Neural cell (in vitro differentiated cells): ENCODE data around the gene SERPINA1.

Experiments
- CTCF ChIP-seq: fragments of 450-650 bp; IDR thresholded peaks from 2 replicates; pipeline ENCODE4 v1.5.1; 2014; ENCODE audit warnings: antibody characterized with exemption, mild to moderate bottlenecking, moderate library complexity; ENCODE audit not compliant: poor library complexity, severe bottlenecking
- EP300 ChIP-seq: fragments of 450-650 bp; conservative IDR thresholded peaks from 2 replicates; pipeline ENCODE4 v1.6.1; 2014; ENCODE audit warnings: antibody characterized with exemption, mild to moderate bottlenecking, moderate library complexity; ENCODE audit not compliant: poor library complexity, severe bottlenecking
- EZH2 ChIP-seq: fragments of 200-600, 300-800 bp; shearing (Covaris generic), sonication (generic); IDR thresholded peaks from 2 replicates; pipeline ENCODE4 v1.6.1; 2014; ENCODE audit warnings: antibody characterized with exemption, low read length, borderline replicate concordance, mild to moderate bottlenecking; ENCODE audit not compliant: insufficient read depth, poor library complexity, severe bottlenecking
- MXI1 ChIP-seq: fragments of 450-650 bp; conservative IDR thresholded peaks from 2 replicates; pipeline ENCODE4 v1.6.1; 2014; ENCODE audit warnings: antibody characterized with exemption, mild to moderate bottlenecking; ENCODE audit not compliant: poor library complexity, severe bottlenecking
- POLR2AphosphoS5 ChIP-seq: IDR thresholded peaks from 2 replicates; pipeline ENCODE4 v1.6.1; 2012
- RAD21 ChIP-seq: fragments of 450-650 bp; conservative IDR thresholded peaks from 2 replicates; pipeline ENCODE4 v1.6.1; 2014; ENCODE audit warnings: antibody characterized with exemption, mild to moderate bottlenecking, moderate library complexity
- SMC3 ChIP-seq: fragments of 450-650 bp; conservative IDR thresholded peaks from 2 replicates; pipeline ENCODE4 v1.6.1; 2014; ENCODE audit warnings: antibody characterized with exemption, mild to moderate bottlenecking, moderate library complexity; ENCODE audit not compliant: poor library complexity
- TAF1 ChIP-seq: IDR thresholded peaks from 2 replicates; pipeline ENCODE4 v1.6.1; 2012; ENCODE audit warnings: low read depth

- TF ChIP-seq SMC3 (no peak), CTCF (no peak), POLR2AphosphoS5 (no peak), MXI1 (no peak), TAF1 (no peak), EZH2 (no peak), EP300 (no peak), RAD21 (no peak)
Measured at GRCh38 chr14:94392510-94392935, 4.1 kb upstream of the SERPINA1 start.
